Measurements from ENCODE around the gene RACK1. TPM values are rescaled to one million over a fixed set of nuclear protein-coding genes. Genes with fewer than 3 reads are reported as not detected.
"Not testable (repeated sequence)": the region's sequence is repeated elsewhere in the genome, so short reads cannot be mapped to it uniquely, and the experiment has no call there.

Gene RACK1
- total RNA-seq, result 1,000 to 10,000 TPM; 1,202 to 2,949 (median 1,651) TPM
- 1,000 to 10,000 TPM; 2,379 to 3,598 (median 2,966) TPM for polyA plus RNA-seq
- long read RNA-seq, donor 1, transcript RACK1-216 (2 exons, 358 nt), result minor isoform, 15 of 1,221 reads
- long read RNA-seq, donor 1, transcript RACK1-233 (3 exons, 791 nt), result minor isoform, 28 of 1,221 reads
- long read RNA-seq, donor 1, transcript RACK1-210 (8 exons, 1,098 nt), result minor isoform, 341 of 1,221 reads
- long read RNA-seq, donor 1, transcript RACK1-227 (8 exons, 1,403 nt), result major isoform, 479 of 1,221 reads
- long read RNA-seq, donor 1, partial matches to known transcripts, result 315 of 1,221 reads
- long read RNA-seq, donor 1, other reads (novel, unspliced or antisense), result 13 of 1,221 reads
- long read RNA-seq, donor 2, transcript RACK1-233 (3 exons, 791 nt), result minor isoform, 19 of 994 reads
- long read RNA-seq, donor 2, transcript RACK1-227 (8 exons, 1,403 nt), result major isoform, 409 of 994 reads
- long read RNA-seq, donor 2, transcript RACK1-216 (2 exons, 358 nt), result minor isoform, 12 of 994 reads
- long read RNA-seq, donor 2, transcript RACK1-210 (8 exons, 1,098 nt), result minor isoform, 293 of 994 reads
- long read RNA-seq, donor 2, partial matches to known transcripts, result 215 of 994 reads
- long read RNA-seq, donor 2, other reads (novel, unspliced or antisense), result 18 of 994 reads

DNA sequence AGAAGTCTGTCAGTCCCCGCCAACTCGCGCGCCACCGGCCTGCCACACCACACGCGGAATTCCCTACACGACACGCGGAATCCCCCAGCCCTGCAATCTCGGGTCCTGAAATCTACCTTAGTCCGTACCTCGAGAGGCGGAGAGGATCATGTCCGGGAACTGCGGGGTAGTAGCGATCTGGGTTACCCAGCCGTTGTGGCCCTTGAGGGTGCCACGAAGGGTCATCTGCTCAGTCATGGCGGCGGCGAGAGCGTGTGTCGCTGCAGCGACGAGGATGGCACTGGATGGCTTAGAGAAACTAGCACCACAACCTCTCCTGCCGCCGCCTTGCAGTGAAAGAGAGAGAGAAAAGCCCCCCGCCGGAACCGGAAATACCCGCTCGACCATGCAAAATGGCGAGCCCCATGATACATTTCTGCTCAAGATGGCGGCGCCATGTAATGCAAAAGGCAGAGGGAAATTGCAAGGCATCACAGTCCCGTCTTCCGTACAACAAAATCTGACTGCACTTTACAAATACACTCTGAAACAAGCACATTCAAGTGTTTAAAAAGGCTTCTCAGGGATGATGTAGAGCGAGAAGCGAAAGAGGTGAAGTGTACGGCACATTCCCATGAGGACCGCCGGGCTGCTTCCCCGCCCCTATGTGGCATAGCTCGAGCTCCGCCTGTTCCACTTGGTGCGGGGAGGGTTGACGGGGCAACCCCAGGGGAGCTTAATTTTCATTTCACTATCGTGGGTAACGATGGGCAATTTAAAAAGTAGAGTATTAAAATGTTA lies at the start of gene RACK1:
RACK1 (minus strand) TSS at position 343 of the 780 bp plus-strand sequence; CDS start at position 237, 106 bp downstream.
- Histone ChIP-seq H3K4me3 (peak within 1 kb of the TSS; percentile 61 to 96 (median 82)), H3K4me1 (peaks cover 43 to 90% (median 75%) of the 10 kb centered on the region in 6 donors), H3K27me3 (replicated peaks in 1 of 7) (no peaks in the 10 kb centered on the region), H3K9me3 (no peaks in the 10 kb centered on the region), H3K27ac (peak within 1 kb of the TSS; percentile 87 to 98 (median 94)), H3K36me3 (peaks cover 9 to 39% (median 35%) of the 10 kb centered on the region in 6 donors)
- 0 to 1% (median 0%) methylated on average over 50 of the region's 50 CpGs for WGBS, 5 donors
- TF ChIP-seq POLR2A (IDR thresholded peaks at IDR 0.05), result peak in 2 of 3 donors; percentile 20 to 24
- TF ChIP-seq, protein P1, sequence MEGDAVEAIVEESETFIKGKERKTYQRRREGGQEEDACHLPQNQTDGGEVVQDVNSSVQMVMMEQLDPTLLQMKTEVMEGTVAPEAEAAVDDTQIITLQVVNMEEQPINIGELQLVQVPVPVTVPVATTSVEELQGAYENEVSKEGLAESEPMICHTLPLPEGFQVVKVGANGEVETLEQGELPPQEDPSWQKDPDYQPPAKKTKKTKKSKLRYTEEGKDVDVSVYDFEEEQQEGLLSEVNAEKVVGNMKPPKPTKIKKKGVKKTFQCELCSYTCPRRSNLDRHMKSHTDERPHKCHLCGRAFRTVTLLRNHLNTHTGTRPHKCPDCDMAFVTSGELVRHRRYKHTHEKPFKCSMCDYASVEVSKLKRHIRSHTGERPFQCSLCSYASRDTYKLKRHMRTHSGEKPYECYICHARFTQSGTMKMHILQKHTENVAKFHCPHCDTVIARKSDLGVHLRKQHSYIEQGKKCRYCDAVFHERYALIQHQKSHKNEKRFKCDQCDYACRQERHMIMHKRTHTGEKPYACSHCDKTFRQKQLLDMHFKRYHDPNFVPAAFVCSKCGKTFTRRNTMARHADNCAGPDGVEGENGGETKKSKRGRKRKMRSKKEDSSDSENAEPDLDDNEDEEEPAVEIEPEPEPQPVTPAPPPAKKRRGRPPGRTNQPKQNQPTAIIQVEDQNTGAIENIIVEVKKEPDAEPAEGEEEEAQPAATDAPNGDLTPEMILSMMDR (IDR thresholded peaks at IDR 0.05 in 8 of 11, conservative IDR thresholded peaks at IDR 0.05 in 3 of 11), result peak in 1 of 11 experiments; percentile 16
- peak; percentile 89 to 92 (median 92) for TF ChIP-seq POLR2AphosphoS5 (IDR thresholded peaks at IDR 0.05)
- peak; percentile 95 for DNase-seq
- intact Hi-C loops (cut with DNase I; ENCODE audit: low total_unique reads), result loop anchor here (5.0 kb wide), 1 partner anchor 51 kb away; no protein-coding TSS in a partner anchor

DNA sequence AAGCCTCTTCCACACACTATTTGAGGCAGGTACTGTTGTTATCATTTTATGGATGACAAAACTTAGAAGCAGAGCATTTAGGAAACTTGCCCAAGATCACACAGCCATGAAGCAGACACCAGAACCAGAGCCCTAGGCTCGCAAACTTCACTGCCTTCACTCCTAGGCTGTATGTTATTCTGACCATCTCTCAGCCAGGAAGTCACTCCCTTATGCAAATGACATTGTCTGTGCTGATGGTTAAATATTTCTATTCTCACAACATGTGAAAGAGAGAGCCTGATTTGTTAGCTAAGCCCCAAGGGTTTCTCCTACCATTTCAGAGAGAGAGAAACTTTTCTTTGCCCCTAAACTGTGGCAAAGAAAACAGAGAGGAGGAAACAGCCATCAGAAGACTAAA lies 43.6 kb upstream of the RACK1 start:
- peak overlapping the region in 3 of 8 donors; percentile 24 to 39 (median 29) for H3K27ac ChIP-seq
- intact Hi-C loops (cut with DNase I; ENCODE audit: low total_unique reads); H3K4me3 ChIP-seq; DNase-seq; H3K36me3 ChIP-seq; H3K27me3 ChIP-seq (replicated peaks in 1 of 7); H3K9me3 ChIP-seq: not testable (repeated sequence)
- H3K4me1 ChIP-seq, result peaks cover 0 to 12% (median 0%) of the 10 kb centered on the region in 6 donors
- 50 to 84% (median 60%) methylated on average over 1 of the region's 1 CpG for WGBS, 5 donors

DNA sequence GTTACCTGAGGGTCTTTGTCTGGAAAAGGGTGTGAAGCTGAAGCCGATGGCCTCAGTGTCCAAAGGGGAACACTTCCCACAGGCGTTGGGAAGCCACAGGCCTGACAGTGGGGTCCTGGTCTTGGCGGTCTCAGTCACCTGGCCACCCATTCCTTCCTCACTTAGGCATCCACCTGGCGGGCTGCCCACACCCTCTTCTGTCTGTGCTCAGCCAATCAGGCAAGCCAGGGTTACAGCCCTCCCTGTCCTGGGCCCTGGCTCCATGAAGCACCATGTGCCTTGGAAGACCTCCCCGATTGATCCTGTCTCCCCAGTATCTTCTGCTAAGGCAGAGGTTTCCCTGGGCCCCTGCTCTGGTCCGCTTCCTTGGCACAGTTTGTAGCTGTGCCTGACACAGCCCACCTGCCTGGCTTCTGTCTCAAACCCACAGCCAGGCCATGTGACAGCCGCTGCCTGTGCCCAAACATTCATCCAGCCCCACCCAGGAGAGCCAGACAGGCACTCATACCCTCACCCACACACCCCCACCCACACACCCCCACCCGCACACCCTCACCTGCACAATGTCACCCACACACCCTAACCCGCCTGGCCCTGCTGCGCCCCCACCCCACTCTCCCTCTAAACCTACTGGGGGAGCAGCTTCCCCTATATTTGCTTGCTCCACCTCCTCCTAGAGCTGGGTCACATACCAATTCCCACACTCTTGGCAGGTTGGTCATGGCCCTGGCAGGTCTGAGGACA lies 42.4 kb upstream of the RACK1 start:
- H3K9me3 ChIP-seq; H3K27ac ChIP-seq; H3K27me3 ChIP-seq (replicated peaks in 1 of 7); H3K36me3 ChIP-seq; intact Hi-C loops (cut with DNase I; ENCODE audit: low total_unique reads); H3K4me3 ChIP-seq: not testable (repeated sequence)
- DNase-seq, result peak; percentile 70
- H3K4me1 ChIP-seq, result peaks cover 0 to 12% (median 0%) of the 10 kb centered on the region in 6 donors
- 90 to 98% (median 93%) methylated on average over 10 of the region's 10 CpGs for WGBS, 5 donors

DNA sequence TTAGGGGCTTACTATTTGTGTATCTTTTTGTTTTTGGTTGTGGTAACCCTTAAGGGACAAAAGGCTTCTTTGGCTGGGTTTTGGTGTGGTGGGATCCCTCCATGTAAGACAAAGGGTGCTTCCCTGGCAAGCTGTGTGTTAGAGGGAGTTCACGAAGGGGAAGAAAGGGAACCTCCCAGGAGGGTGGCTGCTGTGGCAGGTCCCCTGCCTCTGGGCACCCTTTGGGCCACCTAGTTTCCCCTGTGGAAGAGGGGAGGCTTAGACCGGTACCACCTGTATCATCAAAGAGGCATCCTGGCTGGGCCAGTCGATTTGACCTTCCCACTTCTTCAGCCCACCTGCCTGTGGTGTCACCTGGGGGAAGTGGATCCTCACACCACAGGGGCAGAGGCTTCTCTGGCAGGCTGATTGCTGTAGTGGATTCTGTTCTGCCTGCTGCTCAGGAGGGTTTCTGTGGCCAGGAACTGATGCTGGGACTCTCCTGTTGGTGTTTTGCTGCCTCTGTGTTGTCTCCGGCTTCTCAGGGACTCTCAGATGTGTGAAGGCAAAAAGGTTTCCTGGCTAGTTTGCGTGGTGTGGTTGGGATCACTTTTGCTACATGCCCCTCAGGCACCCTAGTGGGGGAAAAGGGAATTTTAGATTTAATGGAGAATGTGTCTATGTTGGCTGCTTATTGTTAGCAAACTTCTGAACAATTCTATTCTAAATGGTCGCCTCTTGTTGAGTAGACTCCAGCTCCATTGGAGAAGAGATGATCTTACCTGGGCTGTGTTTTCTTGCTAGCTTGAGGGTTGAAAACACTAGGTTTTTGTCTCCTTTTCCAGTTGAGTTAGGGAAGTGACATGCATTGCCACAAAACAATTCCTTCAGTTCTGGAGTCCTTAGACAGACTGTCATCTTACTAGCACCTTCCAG lies 40.4 kb upstream of the RACK1 start:
- H3K9me3 ChIP-seq; H3K36me3 ChIP-seq; intact Hi-C loops (cut with DNase I; ENCODE audit: low total_unique reads); H3K27me3 ChIP-seq (replicated peaks in 1 of 7); H3K4me3 ChIP-seq; H3K27ac ChIP-seq: not testable (repeated sequence)
- TF ChIP-seq, protein P1 (IDR thresholded peaks at IDR 0.05 in 8 of 11, conservative IDR thresholded peaks at IDR 0.05 in 3 of 11), result peak in 1 of 11 experiments; percentile 28
- peak; percentile 41 for DNase-seq
- peaks cover 0 to 12% (median 0%) of the 10 kb centered on the region in 6 donors for H3K4me1 ChIP-seq
- WGBS, 5 donors, result 59 to 97% (median 62%) methylated on average over 3 to 6 of the region's 6 CpGs

All from spleen (tissue), 13 donors.